GM21786 (cell line): ENCODE measurements around the gene NXT1.
"Not testable (repeated sequence)": the region's sequence is repeated elsewhere in the genome, so short reads cannot be mapped to it uniquely, and the experiment has no call there.

Experiments
- ATAC-seq: cut with Tn5 transposase; IDR thresholded peaks from one replicate; pipeline ENCODE4 v1.9.1; 2021; ENCODE audit not compliant: unreplicated experiment

The NXT1 gene

DNA sequence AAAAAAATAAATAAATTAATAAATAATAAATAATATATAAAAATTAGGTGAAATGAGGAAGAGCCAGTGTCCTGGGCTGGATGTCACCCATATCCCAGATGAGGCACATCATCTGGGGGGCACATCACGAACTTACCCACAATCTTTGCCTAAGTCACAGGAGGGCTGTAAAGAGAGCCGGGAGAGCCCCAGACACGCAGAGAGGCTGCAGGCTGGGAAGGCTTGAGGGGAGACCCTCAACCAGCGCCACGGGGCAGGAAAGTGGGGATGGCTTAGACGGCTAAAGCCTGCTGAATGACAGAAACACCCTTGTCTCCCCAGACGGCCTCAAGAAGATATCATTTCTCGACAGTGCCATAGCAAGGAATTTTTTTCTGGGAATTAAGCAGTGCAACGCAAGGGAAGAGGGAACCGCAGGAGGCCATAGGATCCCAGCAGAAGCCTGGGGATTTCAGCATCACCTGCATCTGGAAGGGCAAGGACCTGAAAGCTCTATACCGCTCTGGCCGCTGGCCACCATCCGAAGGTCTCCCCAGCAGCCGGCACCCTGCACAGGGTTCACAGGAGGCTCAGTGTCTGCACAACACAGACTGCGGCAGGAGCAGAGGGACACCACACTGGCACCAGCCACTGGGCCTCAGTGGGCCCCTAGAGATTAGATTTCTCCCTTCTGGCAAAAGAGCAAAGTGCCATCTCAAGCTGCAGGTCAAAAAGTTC lies 22.8 kb upstream of the NXT1 start:
- no peak for ATAC-seq

DNA sequence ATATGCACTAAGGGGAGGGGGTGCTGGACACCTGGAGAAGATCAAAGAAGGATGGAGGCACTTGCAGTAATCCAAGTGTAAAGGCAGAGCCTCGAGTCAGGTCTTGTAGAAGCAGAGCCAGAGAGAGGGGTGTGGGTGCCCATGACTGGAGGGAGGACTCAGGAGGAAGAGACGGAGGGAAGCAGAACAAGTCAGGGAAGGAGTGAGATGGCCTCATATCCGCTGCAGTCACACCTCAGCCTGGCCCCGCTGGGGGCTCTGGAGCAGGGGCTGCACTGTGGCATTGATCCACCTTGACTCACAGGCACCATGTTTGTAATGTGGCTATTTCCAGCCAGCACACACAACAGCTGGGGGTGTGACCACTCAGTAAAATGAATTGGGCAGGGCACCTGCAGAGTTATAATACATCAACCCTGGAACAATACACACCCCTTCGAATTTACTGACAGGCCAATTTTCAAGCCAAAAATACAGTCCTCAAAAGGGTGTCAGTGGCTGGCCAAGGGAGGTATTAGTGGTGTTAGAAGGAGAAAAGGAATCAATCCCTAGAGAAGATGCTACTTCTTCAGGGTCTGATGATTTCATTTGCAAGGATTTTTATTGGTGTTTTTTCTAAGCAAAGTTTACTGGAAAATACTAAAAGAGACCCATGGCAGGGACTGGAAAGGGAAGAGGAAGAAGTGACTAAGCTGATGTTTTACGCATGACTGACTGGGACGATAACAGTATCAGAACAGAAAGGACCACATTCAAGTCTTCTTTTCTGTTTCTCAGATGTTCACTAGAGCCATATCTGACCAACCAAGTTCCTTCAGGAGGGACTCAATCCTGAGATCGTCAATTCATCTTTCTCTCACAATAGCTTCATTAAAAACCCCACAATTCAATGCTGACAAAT lies 18.9 kb upstream of the NXT1 start:
- no peak for ATAC-seq

GRCh38 chr20:23332467-23332866 lies 18.1 kb upstream of the NXT1 start:
- no peak for ATAC-seq

DNA sequence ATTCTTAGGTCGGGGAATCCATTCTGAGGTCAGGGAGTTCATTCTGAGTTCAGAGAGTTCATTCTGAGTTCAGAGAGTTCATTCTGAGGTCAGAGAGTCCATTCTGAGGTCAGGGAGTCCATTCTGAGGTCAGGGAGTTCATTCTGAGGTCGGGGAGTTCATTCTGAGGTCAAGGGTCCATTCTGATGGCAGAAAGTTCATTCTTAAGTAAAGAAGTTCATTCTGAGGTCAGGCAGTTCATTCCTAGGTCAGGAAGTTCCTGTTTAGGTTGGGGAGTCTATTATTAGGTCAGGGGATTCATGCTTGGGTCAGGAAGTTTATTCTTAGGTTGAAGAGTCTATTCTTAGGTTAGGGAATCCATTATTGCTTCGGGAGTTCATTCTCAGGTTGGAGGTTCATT lies 16.5 kb upstream of the NXT1 start:
- no peak for ATAC-seq

GRCh38 chr20:23335521-23335920 lies 15.1 kb upstream of the NXT1 start:
- no peak for ATAC-seq

DNA sequence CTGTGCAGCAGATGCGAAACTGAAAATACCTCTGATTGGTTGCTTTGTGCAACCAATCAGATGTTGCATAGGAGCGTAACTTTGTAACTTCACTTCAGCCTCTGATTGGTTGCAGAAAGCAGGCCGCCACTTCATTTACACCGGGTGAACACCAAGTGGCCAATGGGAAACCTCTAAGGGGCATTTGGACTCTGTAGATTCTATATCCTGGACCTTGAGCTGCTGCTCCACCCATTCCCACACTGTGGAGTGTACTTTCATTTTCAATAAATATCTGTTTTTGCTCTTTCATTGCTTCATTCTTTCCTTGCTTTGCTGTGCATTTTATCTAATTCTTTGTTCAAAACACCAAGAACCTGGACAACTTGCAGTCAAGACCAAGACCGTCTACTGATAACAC lies 14.1 kb upstream of the NXT1 start:
- no peak for ATAC-seq

DNA sequence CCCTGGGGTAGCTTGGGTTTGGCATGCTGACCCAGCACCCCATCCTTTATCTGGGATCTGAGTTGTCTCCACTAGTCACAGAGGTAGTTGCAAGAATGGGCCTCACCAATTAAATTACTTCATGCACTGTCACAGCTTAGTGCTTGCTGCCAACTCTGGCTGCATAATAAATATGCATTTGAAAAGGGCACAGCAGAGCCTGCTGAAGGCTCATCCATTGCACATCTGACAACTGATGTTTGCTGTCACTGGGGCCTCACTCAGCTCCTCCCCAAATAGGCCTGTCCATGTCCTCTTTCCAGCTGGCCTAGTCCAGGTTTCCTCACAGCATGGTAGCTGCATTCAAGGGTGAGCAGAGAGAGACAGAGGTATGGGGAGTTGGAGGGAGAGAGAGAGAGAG lies 13.3 kb upstream of the NXT1 start:
- no peak for ATAC-seq

DNA sequence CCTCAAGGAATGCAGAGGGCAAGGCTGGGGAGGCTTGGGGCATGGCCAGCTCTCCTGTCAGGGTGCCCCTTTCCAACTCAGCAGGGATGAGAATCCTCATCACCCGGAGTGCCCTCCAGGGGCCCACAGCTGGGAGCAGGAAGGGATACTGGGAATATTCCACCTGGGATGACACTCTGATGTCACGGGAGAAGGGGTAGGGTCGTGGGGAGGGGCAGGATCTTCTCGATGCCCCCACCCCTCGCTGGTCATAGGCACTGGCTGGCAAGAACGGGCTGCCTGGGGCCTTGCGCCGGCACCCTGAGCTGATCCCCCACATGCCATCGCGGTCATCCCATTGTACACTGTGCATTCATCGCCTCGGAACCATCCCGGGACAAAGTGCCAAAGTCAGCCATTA lies 10.6 kb upstream of the NXT1 start:
- no peak for ATAC-seq

DNA sequence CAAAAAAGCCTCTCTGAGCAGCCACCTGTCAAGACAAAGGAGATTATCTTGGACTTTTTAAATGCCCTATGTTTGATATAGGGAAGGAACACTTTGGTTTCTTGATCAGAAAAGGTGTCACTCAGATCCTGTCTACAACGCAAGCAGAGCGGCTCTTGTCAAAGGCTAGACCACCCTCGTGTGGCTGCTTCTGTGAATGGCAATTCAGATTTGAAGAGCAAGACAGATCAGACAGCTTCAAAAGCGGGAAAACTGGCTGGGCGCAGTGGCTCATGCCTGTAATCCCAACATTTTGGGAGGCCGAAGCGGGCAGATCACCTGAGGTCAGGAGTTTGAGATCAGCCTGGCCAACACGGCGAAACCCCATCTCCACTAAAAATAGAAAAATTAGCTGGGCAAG lies 10.1 kb upstream of the NXT1 start:
- no peak for ATAC-seq

- ATAC-seq, result no peak
These were observed 9.5 kb upstream of the NXT1 start for GRCh38 chr20:23341073-23341472.

GRCh38 chr20:23343590-23343989 lies 7.0 kb upstream of the NXT1 start:
- ATAC-seq, result no peak

DNA sequence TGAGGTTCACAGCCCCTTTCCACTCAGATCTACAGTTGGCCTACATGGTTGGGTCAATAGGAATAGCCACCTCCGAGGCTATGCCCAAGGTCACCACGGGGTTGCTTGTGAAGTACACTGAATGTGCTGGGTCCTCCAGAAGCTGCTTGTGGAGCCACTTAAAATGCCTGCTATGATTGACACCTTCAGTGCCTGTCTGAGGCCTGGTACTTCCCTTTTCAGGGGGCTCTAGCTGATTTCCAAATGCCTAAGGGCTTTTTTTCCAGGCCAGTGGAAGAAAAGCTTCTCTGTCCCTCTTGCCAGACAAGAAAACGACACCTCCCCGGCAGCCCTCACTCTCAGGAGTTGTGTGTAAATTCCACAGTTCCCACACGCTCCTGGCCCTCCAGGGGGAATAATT lies 6.3 kb upstream of the NXT1 start:
- ATAC-seq, result no peak

GRCh38 chr20:23346002-23346401 lies 4.6 kb upstream of the NXT1 start:
- ATAC-seq, result no peak

DNA sequence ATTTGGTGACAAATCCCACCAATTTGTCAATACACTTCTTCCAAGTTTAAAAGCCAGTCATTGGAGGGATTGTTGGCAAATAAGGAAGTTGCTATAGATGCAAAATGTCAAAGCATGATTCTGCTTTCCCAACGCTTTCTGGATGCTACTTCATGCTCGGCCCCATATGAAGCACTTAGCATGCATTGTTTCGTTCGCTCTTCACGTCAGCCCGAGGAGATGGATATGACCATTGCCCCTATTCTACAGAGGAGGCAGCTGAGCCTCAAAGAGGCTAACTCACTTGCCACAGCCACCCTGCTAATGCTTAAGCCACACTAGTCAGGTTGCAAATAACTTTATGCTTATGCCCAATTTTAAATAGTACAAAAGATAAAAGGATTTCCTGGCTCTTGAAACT lies 2.8 kb upstream of the NXT1 start:
- ATAC-seq, result no peak

DNA sequence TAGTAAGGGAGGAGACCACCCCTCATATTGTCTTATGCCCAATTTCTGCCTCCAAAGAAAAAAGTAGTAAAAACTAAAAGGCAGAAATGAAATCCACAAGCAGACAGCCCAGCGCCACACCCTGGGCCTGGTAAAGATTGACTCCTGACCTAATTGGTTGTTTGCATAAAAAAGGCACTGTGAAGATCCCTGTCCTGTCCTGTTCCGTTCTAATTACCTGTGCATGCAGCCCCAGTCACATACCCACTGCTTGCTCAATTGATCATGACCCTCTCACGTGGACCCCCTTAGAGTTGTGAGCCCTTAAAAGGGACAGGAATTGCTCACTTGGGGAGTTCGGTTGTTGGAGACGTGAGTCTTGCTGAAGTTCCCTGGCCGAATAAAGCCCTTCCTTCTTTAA lies 2.1 kb upstream of the NXT1 start:
- not testable (repeated sequence) for ATAC-seq

DNA sequence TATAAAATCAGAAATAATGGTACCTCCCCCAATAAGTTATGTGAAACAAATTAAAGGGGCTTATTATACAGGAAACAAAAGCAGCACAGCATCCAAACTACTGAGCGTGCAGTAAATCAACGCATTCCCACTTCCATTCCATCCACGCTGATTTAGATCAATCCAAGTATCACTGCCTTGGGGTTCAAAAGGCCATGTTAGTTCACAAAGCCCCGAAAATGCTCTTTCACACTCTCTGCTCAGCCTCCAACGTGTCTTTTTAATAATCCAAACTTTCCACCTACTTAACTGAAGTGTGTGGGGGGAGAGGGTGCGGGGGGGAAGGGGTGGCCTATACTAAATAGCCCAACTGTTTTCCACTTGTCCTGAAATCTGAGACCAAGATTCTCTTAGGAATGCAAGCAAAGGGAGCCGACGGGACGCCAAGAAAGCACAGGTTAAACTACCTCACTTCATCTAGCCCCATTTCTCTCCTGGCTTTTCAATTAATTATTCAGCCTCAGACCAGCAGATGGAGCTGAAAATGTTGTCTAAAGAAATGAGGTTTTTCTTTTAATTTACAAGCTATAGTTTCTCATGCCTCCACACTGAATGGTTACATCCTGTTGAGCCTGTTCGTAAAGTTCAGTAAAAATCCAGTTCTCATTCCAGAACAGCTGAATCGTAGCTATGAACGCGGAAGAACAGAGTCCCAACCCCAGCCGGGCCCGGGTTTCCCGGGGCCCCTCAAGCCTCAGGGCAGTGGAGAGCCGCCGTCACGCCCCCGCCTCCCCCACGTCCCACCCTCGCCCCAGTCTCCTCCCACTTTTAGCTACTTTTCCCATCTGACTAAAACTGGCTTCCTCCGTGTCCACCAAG lies 1.0 kb upstream of the NXT1 start:
- ATAC-seq, result peak; percentile 25

DNA sequence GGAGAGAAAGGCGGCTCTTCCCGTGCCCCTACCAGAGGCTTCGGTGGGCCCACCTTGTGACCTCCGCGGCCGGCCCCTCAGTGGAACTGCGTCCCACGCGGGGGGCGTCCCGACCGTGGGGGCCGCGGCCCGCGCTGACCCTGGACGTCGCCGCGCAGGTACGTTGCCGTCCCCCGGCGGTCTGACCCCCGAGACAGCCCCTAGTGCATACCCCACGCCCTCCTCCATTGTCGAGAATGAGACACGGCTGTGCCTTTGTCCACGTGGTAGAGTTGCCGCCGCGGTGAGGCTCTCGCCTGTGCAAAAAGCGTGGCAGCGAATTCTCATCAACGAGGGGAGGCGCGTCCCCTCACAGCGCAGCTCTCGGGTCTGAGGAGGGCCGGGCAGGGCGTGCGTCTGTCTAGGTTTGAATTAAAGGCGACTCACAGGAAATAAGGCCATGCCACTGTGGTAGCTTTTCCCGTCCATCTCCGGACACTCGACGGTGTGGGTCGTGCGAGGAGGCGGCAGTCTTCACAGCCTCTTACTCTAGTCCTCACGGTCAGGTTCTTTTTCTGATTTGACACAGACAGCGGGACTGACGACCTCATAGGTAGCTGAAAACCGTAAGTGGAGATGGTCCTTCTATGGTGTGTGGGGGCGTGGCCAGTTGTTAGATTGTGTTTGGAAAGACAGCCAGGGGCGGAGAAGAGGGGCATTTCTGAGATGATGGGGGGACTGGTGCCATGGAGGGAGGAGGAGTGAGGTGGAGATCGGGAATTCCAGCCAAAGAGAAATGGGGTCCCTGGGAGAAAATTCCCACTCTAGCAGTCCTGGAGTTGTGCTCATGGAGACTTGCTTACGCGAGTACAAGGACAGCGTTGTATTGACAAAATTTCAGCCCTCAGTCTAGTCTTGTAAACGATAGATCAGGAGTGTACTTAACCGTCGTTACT lies 580 bp downstream of the NXT1 start:
- ATAC-seq, result peak; percentile 20

DNA sequence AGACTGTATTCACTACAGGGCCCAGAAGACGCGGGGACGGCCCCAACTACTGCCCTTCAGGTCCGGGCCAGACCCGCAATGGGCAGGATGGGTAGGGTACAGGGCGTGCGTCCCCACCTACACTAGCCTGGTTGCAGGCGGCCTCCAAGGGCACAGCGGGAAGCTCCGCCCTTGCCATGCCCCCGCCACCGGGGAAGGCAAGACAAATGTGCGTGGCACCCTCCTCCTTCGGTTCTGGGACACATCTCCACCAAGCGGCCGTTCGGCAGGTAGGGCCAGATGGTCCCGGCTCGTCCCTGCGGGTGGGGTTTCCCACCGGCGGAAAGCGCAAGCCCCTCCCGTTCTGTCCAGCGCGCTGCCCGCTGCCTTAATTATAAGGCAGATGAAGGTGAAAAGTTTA lies 5.6 kb downstream of the NXT1 start:
- ATAC-seq, result no peak

DNA sequence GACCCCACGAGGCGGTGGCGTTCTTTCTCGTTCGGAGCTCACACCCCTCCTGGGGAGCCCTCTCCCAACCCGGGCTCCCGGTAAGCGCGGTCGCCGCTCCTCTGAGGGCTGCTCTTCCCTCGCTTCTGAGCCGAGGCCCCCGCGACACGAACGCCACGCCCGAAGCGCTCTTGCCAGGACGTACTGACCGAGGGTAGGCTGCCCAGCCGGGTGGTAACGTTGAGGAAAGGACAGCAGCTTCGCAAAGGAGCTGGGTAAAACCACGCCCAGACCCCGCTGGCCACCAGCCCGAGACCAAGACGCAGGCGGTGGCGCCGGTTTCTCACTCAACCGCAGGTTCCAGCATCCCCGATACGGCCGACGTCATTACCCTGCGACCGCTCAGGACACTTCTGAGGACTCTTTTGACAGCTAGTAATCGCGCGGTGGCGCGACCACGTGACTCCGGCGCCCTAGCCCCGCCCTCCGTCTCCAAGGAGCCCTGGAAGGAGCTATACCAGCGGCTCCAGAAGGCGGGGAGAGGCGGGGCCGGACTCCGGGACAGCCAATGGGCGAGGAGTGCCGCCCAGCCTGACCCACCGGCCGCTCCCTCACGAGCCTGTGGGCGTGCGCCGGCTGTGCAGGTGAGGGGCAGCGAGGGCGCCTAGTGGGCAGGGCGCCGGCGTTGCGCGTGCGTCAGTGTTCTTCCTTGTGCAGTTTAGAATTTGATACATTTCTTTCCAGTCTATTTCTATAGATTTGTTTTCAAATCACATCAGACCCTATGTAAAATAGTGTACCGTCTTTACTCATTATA lies 7.4 kb downstream of the NXT1 start:
- ATAC-seq, result peak; percentile 68

DNA sequence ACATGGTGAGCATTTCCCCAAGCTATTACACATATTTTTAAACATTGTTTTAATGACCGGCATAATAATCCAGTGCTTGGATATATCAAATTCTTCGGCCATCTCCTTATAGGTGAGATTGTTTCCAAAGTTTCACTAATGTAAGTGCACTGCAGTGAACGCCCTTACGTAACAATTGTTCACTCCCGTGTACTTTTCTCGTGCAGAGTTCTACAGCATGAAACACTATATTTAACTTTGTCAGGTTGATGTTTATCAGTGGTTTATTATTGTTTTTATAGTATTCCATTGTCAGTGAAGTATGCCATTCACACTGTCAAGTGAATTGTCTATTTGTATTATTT lies 7.9 kb downstream of the NXT1 start:
- no peak for ATAC-seq
